Measurements from ENCODE around the gene WDR62.

- TF ChIP-seq, protein P1, sequence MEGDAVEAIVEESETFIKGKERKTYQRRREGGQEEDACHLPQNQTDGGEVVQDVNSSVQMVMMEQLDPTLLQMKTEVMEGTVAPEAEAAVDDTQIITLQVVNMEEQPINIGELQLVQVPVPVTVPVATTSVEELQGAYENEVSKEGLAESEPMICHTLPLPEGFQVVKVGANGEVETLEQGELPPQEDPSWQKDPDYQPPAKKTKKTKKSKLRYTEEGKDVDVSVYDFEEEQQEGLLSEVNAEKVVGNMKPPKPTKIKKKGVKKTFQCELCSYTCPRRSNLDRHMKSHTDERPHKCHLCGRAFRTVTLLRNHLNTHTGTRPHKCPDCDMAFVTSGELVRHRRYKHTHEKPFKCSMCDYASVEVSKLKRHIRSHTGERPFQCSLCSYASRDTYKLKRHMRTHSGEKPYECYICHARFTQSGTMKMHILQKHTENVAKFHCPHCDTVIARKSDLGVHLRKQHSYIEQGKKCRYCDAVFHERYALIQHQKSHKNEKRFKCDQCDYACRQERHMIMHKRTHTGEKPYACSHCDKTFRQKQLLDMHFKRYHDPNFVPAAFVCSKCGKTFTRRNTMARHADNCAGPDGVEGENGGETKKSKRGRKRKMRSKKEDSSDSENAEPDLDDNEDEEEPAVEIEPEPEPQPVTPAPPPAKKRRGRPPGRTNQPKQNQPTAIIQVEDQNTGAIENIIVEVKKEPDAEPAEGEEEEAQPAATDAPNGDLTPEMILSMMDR (IDR thresholded peaks at IDR 0.05) = no peak
- TF ChIP-seq POLR2A (IDR thresholded peaks at IDR 0.05) = no peak
Observed at GRCh38 chr19:36153126-36153525, 98.4 kb downstream of the WDR62 start.

Data from tibial nerve (tissue), 3 donors.